Measurements from ENCODE around the gene INPP5E.

GRCh38 chr9:136400038-136400834 lies 39.4 kb downstream of the INPP5E start, which contains the start of gene SNAPC4:
- TF ChIP-seq CTCF (IDR thresholded peaks at IDR 0.05), result peak in 5 of 7 experiments; percentile 60 to 96 (median 94)
- peak; percentile 65 to 87 (median 73) for TF ChIP-seq POLR2AphosphoS5 (IDR thresholded peaks at IDR 0.05)
- no peak for TF ChIP-seq POLR2A (IDR thresholded peaks at IDR 0.05)
